RPMI8226 (cell line): Measurements from ENCODE around the gene EEF2KMT.
"Not testable (repeated sequence)": the region's sequence is repeated elsewhere in the genome, so short reads cannot be mapped to it uniquely, and the experiment has no call there.

Source experiments
- DNase-seq: peaks from one replicate; pipeline ENCODE4 v3.0.0-alpha.2; 2015

Gene EEF2KMT

GRCh38 chr16:5070431-5071186 is 27.0 kb downstream of the EEF2KMT start:
- no peak for DNase-seq

DNA sequence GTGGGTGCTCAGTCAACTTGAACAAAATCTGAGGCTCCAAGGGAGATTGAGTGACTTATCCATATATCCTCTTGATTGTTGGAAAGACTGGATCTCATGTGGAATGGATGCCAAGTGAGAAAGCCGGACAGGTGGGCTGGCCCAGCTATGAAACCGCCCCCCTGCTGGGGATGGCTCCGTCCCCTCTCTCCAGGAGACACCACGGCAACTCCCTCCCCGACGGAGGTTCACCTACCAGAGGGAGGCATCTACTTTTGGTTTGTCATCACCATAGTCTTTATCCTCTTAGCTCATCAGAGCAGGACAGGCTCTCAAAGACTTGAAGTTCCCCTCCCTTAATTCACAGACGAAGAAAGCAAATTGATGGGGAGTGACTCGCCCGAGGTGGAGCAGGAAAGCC is 27.7 kb downstream of the EEF2KMT start:
- DNase-seq, result no peak

DNA sequence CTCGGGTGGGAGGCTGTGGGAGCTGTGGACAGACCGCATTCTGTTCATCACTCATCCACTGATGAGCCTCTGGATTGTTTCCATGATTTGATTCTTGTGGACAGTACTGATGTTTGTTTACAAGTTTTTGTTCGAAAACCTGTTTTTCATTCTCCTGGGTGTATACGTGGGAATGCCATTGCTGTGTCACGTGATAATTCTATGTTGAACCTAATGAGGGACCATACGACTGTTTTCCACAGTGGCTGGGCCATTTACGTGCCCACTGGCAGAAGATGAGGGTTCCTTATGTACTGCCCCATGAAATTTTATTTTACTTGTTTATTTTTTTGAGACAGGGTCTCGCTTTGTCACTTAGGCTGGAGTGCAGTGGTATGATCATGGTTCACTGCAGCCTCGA is 28.5 kb downstream of the EEF2KMT start:
- DNase-seq, result no peak

DNA sequence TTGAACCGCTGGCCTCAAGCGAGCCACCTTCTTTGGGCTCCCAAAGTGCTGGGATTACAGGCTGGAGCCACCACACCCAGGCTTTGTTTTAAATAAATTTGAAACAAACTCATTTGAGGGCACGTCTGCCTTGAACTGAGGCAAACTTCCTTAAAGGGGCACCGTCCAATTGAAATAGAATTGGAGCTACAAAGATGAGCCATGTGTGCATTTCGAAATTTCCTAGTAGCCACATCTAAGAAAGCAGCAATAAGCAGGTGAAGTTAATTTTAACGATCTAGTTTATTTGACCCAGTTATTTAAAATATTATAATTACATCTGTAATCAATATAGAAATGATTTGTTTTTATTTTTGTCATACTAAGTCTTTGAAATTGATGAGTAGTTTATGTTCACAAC is 31.1 kb downstream of the EEF2KMT start:
- no peak for DNase-seq

- DNase-seq, result no peak
Measured at GRCh38 chr16:5065813-5066212, 31.8 kb downstream of the EEF2KMT start, which contains the start of gene C16orf89. Gene C16orf89 (minus strand): TSS chr16:5065956. CDS start chr16:5065908, 48 bp downstream.

GRCh38 chr16:5065326-5065725 is 32.3 kb downstream of the EEF2KMT start:
- no peak for DNase-seq

- DNase-seq, result peak; percentile 32
Measured at GRCh38 chr16:5064915-5065314, 32.7 kb downstream of the EEF2KMT start.

- no peak for DNase-seq
Measured at GRCh38 chr16:5062790-5063765, 34.5 kb downstream of the EEF2KMT start.

GRCh38 chr16:5062051-5062450 is 35.5 kb downstream of the EEF2KMT start:
- no peak for DNase-seq

- DNase-seq, result no peak
Measured at GRCh38 chr16:5060073-5060641, 37.4 kb downstream of the EEF2KMT start.

DNA sequence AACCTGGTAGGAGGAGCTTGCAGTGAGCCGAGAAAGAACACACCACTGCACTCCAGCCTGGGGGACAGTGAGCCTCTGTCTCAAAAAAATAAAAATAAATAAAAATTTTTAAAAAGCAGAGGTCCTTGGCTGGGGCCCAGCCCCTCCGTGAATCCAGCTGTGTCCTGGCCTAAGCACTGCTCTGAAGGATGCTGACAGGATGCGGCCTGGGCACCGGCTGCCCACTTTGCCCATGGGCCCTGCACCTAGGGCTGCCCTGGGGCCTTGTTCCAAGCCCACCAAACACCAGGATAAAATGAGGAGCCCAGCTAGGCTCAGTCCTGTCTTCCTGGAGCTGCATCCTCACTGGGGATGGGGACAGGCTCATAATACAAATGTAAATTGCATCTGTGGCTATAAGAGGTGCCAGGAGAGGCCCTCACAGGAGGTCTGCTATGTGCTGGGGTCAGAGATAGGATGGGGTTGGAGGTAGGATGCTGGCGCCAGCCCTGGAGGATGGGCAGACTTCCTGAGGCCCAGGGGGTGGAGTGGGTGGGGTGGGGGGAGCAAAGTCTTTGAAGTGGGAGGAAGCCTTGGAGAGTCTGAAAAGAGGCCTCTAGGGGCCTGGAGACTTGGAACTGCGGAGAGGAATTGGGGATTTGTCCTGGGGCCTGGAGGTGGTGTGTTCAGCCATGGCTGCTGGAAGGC is 38.1 kb downstream of the EEF2KMT start:
- DNase-seq, result no peak

- DNase-seq, result no peak
Measured at GRCh38 chr16:5058476-5058875, 39.1 kb downstream of the EEF2KMT start.

GRCh38 chr16:5056352-5056751 is 41.2 kb downstream of the EEF2KMT start:
- peak; percentile 64 for DNase-seq

DNA sequence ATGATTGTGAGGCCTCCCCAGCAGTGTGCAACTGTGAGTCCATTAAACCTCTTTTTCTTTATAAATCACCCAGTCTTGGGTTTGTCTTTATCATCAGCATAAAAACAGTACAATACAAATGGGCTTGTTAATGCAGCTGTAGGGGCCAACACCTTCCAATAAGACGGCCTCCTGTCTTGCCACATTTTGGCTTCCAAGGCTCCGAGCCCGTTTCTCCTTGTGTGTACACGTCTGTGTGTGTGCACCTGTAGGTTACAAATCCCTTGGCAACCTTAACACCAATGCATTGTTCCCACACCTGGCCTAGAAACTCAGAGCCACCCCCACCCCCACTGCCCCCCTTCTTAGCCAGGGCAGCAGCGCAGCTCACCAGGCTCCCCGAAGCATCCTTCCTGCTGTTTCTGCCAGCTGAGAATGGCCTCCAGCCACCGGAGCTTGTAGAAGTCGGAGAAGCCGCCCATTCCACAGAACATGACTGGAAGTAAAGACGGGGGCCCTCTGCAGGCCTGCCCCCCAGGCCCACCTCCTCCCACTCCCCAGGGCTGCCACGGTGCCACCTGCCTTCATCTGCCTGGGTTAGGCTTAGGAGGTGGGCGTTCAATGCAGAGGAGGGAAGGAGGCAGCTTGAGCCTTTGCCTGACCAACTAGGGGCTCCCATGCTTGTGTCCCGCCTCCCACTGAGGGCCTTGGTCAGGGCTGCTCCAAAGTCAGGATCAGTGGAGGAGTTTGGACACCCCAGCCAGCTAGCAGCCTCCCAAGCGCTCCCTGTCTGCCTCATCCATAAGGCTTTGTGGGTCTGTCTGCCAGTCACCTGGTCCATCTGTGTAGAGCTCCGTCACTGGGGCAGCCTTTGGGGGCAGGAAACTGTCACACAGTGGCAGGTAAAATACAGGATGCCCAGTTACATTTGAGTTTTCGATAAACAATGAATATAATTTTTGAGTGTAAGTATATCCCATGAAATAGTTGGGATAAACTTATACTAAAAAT is 42.4 kb downstream of the EEF2KMT start:
- no peak for DNase-seq

DNA sequence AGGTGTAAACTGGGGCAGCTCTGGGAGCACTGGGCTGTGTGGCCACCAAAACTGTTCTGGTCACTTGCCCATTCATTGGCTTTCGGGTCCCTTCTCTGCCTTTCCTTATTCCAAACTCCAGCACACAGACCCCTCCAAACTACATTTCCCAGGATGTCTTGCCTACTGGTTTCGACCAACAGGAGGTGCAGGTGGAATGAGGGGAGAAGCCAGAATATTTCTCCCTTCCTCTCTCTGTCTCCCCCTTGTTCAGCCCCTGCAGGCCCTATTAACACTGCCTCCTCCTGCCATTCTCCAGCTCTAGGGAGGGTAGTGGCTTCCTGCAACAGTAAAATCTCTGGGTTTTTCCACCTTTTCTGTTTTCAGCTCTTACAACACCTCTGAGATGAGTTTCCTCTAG is 50.7 kb downstream of the EEF2KMT start:
- no peak for DNase-seq

GRCh38 chr16:5045499-5046115 is 52.0 kb downstream of the EEF2KMT start:
- DNase-seq, result no peak

DNA sequence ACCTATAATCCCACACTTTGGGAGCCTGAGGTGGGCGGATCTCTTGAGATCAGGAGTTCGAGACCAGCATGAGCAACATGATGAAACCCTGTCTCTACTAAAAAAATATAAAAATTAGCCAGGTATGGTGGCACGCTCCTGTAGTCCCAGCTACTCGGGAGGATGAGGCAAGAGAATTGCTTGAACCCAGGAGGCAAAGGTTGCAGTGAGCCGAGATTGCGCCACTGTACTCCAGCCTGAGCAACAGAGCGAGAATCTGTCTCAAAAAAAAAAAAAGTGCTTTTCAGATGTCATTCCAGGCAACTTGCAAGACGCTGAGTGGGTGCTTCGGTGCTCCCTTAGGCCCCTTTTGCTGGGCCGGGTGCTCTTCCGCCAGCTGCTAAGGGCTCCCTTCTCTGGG is 53.0 kb downstream of the EEF2KMT start:
- not testable (repeated sequence) for DNase-seq

- no peak for DNase-seq
Measured at GRCh38 chr16:5044011-5044540, 53.5 kb downstream of the EEF2KMT start.

GRCh38 chr16:5042574-5043171 is 54.9 kb downstream of the EEF2KMT start:
- DNase-seq, result peak; percentile 47

DNA sequence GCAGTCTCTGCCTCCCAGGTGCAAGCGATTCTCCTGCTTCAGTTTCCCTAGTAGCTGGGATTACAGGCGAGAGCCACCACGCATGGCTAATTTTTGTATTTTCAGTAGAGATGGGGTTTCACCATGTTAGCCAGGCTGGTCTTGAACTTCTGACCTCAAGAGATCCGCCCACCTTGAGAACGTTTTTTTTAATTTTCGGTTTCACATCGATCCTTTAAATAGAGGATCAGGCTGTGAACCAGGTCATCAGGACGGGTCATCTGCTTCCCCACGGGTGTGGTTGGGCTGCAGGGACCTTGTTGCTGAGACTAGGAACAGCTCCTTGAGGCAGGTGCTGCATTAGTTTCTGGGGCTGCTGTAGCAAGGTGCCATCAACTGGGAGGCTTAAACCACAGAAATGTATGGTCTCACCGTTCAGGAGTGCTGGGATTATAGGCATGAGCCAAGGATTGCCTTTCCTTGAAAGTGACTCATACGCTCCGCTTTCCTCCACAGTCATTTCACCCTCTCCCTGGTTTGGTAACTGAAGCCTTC is 55.9 kb downstream of the EEF2KMT start:
- DNase-seq, result peak; percentile 95
